ENCODE data around the gene ZGPAT. TPM values are rescaled to one million over a fixed set of nuclear protein-coding genes. Genes with fewer than 3 reads are reported as not detected.

Gene ZGPAT
- total RNA-seq, 1 experiment from 2014 or later = 27.6 TPM

DNA sequence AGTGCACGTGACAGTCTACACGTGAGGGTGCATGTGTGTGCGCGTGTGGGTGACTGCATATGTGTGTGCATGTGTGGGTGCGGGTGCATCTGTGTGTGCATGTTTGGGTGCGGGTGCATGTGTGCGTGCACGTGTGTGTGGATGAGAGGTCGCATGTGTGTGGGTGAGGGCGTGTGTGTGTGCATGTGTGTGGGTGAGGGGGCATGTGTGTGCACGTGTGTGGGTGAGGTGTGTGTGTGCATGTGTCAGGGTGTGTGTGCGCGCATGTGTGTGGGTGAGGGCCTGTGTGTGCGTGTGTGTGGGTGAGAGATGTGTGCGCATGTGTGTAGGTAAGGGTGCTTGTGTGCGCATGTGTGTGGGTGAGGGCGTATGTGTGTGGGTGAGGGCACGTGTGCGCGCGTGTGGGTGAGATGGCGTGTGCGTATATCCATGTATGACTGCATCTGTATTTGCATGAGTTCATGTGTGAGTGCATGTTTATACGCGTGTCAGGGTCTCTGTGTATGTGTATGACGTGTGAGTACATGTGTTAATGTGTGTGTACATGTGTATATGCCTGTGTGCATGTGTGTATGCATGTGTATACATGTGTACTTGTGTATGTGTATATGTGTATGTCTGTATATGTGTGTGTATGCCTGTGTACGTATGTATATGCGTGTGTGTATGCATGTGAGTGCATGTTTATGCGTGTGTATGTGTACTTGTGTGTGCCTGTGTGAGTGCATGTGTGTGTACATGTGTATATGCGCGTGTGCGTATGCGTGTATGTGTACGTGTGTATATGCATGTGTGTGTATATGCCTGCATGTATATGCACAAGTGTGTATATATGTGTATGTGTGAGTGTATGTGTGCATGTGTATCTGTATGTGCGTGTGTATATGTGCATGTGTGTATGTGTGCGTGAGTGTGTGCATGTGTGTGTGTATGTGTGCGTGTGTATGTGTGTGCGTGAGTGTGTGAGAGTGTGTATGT is 24.6 kb downstream of the ZGPAT start:
- Histone ChIP-seq H2BK5ac (ENCODE audit: insufficient read length, low read length) (no peak overlapping the region), H4K91ac (ENCODE audit: insufficient read length, low read depth, low read length) (no peak overlapping the region), H2AFZ (ENCODE audit: low read length) (no peak overlapping the region), H3K23me2 (ENCODE audit: insufficient read length, low read depth, low read length, poor library complexity, severe bottlenecking) (no peaks in the 10 kb centered on the region), H4K5ac (ENCODE audit: insufficient read length, low read depth, low read length) (no peak overlapping the region), H3K4me1 (ENCODE audit: insufficient read depth, low read length) (no peaks in the 10 kb centered on the region), H2BK20ac (ENCODE audit: low read depth, low read length, poor library complexity, severe bottlenecking) (no peak overlapping the region), H2BK15ac (ENCODE audit: low read depth, low read length) (no peak overlapping the region), H2BK120ac (ENCODE audit: low read depth, low read length, poor library complexity, severe bottlenecking) (no peak overlapping the region), H3K9ac (ENCODE audit: extremely low read depth, insufficient read length, low read length) (no peak overlapping the region), H3T11ph (ENCODE audit: low read length) (no peak overlapping the region), H3K56ac (ENCODE audit: insufficient read length, low read depth, low read length) (no peak overlapping the region), H3K4ac (ENCODE audit: low read depth, low read length) (no peak overlapping the region), H4K8ac (replicated peaks; ENCODE audit: insufficient read length, low read depth, low read length) (no peak overlapping the region), H3K27me3 (ENCODE audit: insufficient read depth, low read length) (no peaks in the 10 kb centered on the region), H3K4me2 (ENCODE audit: insufficient read depth, insufficient read length, low read length) (no peak overlapping the region), H3K23ac (ENCODE audit: insufficient read length, low read depth, low read length) (no peak overlapping the region), H3K18ac (ENCODE audit: insufficient read length, low read depth, low read length) (no peak overlapping the region), H3K27ac (ENCODE audit: insufficient read length, low read depth, low read length) (no peak overlapping the region), H2BK12ac (ENCODE audit: insufficient read length, low read depth, low read length) (no peak overlapping the region), H2AK5ac (ENCODE audit: insufficient read length, low read length) (no peak overlapping the region), H3K9me3 (ENCODE audit: control insufficient read depth, low read depth, low read length) (no peaks in the 10 kb centered on the region), H4K20me1 (ENCODE audit: control insufficient read depth, insufficient read depth, insufficient read length) (no peaks in the 10 kb centered on the region), H3K79me2 (ENCODE audit: insufficient read depth, low read length) (no peaks in the 10 kb centered on the region), H3K14ac (ENCODE audit: insufficient read depth, low read length) (no peak overlapping the region), H3K79me1 (ENCODE audit: insufficient read depth, low read depth, low read length, poor library complexity, severe bottlenecking) (peaks cover 3% of the 10 kb centered on the region)
- 100% methylated on average over 3 of the region's 38 CpGs for WGBS (ENCODE audit: extremely low coverage, insufficient read length, low lambda C conversion rate)
- no peaks in the 10 kb centered on the region for H3K9me3 Mint-ChIP-seq
- no peak overlapping the region for H3K27ac Mint-ChIP-seq
- peaks cover 11 to 37% (median 14%) of the 10 kb centered on the region in 3 experiments; a peak in 6 of 7 replicates for H3K36me3 Mint-ChIP-seq (ENCODE audit: insufficient read depth in 1 of 3, low read depth in 3 of 3)
- no peak overlapping the region for H3K4me3 Mint-ChIP-seq
- H3K4me1 Mint-ChIP-seq = no peaks in the 10 kb centered on the region
- DNase-seq = no peak
- H3K27me3 Mint-ChIP-seq (ENCODE audit: low read depth) = no peaks in the 10 kb centered on the region; the same call in 1 of the 2 replicates
- TF ChIP-seq, protein P1, sequence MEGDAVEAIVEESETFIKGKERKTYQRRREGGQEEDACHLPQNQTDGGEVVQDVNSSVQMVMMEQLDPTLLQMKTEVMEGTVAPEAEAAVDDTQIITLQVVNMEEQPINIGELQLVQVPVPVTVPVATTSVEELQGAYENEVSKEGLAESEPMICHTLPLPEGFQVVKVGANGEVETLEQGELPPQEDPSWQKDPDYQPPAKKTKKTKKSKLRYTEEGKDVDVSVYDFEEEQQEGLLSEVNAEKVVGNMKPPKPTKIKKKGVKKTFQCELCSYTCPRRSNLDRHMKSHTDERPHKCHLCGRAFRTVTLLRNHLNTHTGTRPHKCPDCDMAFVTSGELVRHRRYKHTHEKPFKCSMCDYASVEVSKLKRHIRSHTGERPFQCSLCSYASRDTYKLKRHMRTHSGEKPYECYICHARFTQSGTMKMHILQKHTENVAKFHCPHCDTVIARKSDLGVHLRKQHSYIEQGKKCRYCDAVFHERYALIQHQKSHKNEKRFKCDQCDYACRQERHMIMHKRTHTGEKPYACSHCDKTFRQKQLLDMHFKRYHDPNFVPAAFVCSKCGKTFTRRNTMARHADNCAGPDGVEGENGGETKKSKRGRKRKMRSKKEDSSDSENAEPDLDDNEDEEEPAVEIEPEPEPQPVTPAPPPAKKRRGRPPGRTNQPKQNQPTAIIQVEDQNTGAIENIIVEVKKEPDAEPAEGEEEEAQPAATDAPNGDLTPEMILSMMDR (conservative IDR thresholded peaks at IDR 0.05) = no peak

All from H9 (cell line).